NAMALWA (cell line): ENCODE results near the gene GRM7.

Experiments
- DNase-seq: peaks from one replicate; pipeline ENCODE4 v3.0.0-alpha.2; 2015; ENCODE audit warnings: low spot score

Gene GRM7

DNA sequence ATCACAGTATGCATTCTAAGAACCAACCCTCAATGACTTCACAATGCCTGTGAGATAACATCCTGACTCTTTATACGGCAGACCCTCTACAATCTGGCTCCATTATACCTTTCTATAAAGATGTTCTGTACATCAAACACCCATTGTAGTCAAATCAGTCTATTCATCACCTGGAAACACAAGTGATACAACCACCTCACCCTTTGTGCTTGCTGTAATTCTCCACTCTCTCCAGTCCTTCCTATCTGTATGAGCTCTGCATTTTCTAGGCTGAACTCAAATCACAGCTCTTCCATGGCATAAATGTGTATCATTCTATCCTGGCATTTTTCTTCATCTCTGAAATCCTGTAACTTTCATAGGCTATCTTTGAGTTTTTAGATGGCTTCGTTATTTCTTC is 539.4 kb downstream of the GRM7 start:
- no peak for DNase-seq

DNA sequence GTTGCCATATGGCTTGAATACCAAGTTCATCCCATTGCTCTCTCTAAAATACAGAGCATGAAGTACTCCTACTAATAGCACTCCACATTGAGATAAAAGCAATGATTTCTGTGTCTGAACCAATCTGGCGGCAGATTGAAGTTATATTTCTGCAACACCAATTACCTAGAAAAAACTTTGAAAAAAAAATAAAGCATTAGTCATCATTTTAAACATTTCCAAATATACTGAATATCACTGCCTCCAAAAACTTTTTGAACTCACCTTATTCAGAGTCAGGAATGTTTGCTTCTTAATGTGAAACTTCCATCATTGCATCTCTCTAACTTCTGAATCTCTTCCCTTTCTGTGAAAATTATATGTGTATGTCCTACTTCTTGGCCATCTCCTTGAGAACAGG is 540.5 kb downstream of the GRM7 start:
- no peak for DNase-seq

- DNase-seq = peak; percentile 12
These were observed 546.2 kb downstream of the GRM7 start for GRCh38 chr3:7407107-7407506.

GRCh38 chr3:7410782-7411181 is 549.9 kb downstream of the GRM7 start:
- DNase-seq = no peak

DNA sequence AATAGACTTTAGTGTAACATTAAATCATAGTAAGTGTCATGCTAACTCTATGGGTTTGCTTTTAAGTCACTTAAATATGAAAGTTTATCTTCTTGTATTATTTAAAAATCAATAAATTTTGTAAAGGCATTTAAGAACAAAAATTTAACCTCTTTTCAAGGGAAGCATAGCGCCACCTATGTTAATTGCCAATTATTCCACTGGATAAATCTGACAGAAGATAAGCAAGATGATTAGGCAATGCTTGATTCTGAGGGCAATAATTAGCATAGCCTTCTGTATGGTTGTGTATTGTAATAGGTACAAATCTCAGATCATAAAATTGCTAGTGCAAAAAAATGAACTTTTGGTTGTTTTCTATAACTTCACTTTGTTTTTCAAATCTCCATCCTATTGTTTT is 560.1 kb downstream of the GRM7 start:
- peak; percentile 14 for DNase-seq

- DNase-seq = no peak
These were observed 562.1 kb downstream of the GRM7 start for GRCh38 chr3:7423036-7423435.

DNA sequence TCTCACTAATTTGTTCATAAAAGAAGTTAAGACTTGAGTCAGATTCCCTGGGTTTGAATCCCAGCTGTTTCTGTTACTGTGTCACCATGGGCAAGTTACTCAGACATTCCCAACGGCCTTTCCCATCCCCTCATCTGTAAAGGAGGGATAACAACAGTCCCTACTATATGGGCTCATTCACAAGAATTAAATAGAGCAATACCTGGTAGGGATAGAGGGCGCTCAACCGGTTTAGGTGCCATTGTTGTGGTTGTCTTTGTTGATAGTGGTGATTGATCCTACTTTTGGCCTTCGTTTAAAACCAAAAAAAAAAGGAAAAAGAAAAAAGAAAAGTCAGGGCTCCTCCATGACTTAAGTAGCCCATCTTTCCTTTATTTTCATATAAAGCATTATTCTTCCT is 563.1 kb downstream of the GRM7 start:
- DNase-seq = no peak

DNA sequence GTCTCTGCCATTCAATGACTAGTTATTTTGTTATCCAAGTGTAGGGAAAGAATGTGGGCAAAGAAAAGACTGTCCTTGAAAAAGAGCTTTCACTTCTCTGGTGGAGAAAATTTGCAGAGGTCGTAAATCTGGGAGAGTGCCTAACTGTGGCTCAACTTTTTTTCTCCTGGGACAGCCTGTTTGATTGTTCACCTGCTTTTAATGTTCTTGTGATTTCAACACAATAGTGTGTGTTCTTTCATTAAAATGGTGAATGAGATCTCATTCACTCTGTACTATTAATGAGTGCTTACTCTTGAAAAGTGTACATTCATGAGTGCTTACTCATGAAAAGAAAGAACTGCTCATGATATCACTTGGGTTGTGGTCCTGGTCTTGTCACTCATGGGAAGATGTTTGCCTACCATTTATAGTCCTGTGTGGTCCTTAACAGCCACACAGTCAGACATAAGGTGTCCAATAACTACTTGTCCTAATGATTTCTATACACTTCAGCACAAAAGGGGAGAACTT is 567.3 kb downstream of the GRM7 start:
- DNase-seq = no peak

DNA sequence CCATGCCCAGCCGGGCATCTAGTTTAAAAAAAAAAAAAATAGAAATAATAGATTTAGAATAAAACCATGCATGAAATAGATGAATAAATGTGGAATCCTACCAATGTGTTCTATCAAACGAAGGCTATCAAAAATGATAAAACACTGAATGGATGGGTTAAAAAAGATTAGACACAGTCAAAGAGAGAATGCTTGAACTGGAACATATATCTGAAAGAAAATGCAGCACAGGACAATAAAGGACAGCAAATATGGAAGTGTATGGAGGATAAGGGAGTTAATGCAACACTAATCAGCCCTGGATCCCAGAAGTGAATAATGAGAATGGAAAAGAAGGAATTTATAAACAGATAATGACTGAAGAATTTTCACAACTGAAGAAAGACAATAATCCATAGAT is 571.7 kb downstream of the GRM7 start:
- DNase-seq = no peak

DNA sequence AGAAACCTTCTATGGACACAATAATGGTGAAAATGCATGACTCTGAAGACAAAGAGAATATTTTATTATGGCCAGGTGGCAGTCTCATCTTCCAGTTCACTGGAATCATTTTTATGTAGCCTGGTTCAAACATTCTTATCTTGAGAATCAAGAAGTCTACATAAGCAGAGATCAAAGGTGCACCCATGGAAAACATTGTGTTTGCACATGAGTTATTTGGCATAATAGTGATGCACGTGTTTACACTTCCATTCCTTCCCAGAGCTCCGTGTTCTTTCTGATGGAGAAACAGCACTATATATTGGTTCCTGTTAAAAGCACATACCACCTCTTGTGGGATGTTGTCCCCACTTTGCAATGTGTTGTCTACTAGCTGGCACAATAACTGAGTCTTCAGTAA is 572.2 kb downstream of the GRM7 start:
- DNase-seq = no peak

DNA sequence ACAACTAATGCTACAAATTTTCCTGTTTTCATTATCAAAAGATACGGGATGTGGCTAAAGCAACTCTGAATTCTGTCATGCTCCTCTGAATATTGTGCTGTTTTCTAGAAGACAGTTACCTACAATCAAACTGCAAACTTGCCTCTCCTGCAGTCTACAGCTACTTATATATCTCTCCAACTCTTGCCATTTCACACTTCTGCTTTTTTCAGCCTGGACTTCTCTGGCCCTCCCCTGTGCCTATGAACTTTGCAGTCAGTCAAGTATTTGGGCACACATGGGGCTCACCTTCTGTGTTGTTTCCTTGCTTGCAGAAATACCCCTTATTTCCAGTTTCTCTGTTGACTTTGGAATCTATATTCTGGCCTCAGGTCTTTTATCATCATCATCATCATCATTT is 575.6 kb downstream of the GRM7 start:
- DNase-seq = no peak

DNA sequence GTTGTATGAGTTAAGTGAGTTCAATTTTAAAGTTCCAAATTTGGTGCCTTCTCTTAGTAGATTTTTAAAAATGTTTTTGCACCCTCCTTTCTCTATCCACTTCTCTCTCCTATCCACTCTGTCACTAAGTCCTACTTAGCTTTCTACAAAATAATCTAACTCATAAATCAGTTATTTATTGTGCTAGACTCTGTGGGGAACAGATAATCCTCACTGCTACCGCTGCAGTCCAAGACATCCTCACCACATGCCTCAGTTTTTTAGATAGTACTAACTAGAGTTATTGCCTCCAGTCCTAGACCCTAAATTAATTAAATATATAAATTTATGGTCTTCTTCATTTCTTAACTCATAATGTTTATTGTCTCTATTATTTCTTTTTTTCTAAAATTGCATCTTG is 576.3 kb downstream of the GRM7 start:
- no peak for DNase-seq

DNA sequence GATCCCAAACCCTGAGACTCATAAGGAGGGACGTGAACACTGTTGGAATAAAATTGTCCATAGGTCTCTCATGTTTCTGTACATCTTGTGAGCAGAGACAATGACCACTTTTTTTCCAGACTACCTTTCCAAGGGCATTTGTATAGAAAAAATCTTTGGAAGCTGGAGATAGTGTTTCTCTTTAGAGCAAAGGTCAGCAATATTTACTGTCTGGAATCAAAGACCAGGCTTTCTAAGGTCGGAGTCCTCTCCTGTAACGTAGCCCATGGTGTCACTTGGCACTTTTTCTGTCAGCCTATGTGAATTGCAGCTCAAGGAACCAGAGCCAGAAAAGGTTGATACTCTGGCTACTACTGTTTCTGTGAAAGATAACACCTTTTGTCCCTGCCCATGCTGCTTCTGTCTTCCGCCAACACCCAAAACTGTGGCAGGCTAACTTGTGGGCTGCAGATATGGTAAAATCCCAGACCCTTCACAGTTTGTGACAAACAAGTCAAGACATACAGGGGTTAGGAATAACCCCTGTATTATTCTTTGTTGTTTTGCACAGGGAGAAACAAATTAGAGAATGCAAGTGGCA is 578.3 kb downstream of the GRM7 start:
- DNase-seq = no peak

DNA sequence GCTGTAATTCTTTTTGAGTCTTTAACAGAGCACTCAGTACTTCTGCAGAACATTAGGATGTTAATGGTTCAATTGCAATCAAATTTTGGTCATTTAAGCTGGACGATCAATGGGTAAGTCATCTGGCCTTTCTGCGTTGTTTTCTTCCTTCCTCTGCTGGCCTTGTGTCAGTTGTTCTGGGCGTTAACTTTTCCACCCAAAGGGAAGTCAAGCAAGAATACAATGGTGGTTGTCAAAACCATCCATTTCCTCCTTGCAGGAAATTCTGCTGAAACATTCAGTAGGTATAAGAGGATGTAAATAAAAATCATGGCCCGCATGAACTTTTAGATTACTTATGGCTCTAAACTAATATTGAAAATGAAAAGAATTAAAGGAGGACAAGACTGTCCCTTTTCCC is 584.0 kb downstream of the GRM7 start:
- no peak for DNase-seq

GRCh38 chr3:7445331-7445730 is 584.4 kb downstream of the GRM7 start:
- DNase-seq = no peak

DNA sequence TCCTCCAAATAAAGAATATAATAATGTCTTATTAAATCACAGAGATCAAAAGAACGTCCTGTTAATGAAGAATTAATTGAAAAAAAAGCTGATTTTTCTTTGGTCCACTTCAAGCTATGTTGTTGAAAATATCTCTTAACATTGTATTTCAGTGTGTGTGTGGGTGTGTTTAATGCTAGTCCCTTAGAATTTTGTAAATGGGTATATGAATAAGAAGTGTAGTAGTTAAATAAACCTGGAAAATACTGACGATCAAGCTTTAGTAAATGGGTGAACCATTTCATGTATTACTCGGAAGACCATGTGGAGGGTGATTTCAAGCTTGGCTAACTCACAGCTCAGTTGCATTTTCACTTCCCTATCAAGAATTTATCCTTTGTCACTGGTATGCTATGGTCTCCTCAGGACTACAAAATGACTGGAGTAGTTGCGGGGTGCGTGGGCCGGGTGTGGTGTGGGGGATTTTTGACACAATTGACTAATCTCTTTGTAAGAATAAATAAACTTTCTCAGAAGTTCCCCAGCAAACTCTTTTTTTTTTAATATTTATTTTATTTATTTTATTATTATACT is 586.4 kb downstream of the GRM7 start:
- peak; percentile 40 for DNase-seq

DNA sequence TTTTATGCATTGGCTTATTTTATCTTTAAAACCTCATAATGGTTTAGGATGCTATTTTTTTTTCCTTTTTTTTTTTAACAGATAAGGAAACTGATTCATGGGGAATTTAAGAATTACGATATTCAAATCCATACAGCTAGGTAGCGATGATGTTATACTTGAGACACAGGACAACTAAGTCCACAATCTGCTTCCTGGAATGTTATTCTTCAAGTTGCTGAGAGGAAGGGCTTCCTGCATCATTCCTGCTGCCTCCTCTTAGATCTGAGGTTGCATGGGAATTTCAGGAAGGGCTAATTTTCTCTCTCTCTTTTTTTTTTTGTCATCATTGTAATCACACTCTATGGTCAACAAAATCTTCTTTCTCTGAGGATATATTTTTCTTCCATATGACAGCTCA is 595.5 kb downstream of the GRM7 start:
- no peak for DNase-seq

GRCh38 chr3:7461202-7461825 is 600.4 kb downstream of the GRM7 start:
- no peak for DNase-seq

- no peak for DNase-seq
These were observed 609.0 kb downstream of the GRM7 start for GRCh38 chr3:7469866-7470265.

GRCh38 chr3:7484636-7485035 is 623.7 kb downstream of the GRM7 start:
- no peak for DNase-seq

DNA sequence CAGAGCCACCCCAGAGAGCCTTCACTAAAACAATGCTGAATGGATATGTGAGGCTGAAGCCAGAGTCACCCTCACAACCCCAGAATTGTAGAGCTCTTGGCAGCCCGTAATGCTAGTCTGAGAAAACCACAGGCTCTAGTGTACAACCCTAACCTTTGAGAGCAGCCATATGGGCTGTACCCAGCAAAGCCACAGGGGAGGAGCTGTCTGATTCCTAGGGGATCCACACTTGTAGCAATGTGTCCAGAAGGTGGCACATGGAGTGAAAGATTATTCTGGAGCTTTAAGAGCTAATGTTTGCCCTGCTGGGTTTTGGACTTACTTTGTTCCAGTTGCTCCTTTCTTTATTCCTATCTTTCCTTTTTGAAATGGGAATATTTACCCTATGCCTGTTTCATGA is 626.8 kb downstream of the GRM7 start:
- no peak for DNase-seq

DNA sequence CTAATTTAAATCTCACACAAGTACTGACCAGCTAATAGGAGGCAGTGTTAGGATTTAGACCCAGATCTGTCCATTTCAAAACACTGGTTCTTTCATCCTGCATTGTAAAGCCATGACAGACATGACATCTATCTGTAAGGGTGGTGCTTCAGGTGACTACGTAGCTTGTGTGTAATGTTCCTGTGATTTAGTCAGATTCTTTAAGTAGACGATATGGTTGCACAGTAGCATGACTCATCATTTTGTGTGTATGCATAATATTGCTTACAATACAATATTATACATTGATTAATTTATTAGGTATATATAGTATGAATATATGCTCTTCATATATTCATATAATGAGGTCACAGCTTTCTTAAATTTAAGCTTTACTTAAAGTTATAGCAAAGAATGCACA is 628.5 kb downstream of the GRM7 start:
- no peak for DNase-seq

- no peak for DNase-seq
These were observed 637.8 kb downstream of the GRM7 start for GRCh38 chr3:7498715-7499114.

DNA sequence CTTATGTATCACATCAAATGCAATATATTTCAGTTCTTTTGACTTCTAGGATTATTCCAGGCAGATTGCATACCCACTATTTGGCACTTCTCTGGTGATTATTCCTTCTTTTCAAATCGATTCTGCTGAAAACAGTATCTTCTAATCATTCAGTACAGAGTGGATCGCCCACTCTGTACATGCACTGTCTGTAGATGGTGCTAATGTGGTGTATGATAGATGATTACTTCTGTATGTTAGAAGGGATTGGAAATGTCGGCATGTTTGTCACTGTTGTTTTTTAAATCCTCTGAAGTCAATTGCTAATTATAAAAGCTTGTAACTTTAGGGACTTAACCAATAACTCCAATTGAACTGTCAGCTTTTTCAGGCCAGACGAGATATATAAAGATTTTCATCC is 642.5 kb downstream of the GRM7 start:
- DNase-seq = no peak
